LoVo (cell line): ENCODE results near the gene EZR.
"Not testable (repeated sequence)": the region's sequence is repeated elsewhere in the genome, so short reads cannot be mapped to it uniquely, and the experiment has no call there.

ENCODE experiments used
- DNase-seq: peaks from one replicate; pipeline ENCODE4 v3.0.0-alpha.2; 2016; ENCODE audit warnings: low spot score

Gene EZR

GRCh38 chr6:158841358-158841757 is 22.2 kb upstream of the EZR start:
- DNase-seq, result no peak

GRCh38 chr6:158840465-158840864 is 21.3 kb upstream of the EZR start:
- no peak for DNase-seq

GRCh38 chr6:158839796-158840195 is 20.6 kb upstream of the EZR start:
- no peak for DNase-seq

GRCh38 chr6:158838790-158839189 is 19.6 kb upstream of the EZR start:
- DNase-seq, result not testable (repeated sequence)

GRCh38 chr6:158837684-158838625 is 18.8 kb upstream of the EZR start:
- DNase-seq, result no peak

GRCh38 chr6:158836625-158837311 is 17.6 kb upstream of the EZR start:
- no peak for DNase-seq

GRCh38 chr6:158835616-158836221 is 16.6 kb upstream of the EZR start:
- DNase-seq, result no peak

GRCh38 chr6:158834675-158835385 is 15.7 kb upstream of the EZR start:
- DNase-seq, result no peak

GRCh38 chr6:158832807-158833206 is 13.6 kb upstream of the EZR start:
- DNase-seq, result not testable (repeated sequence)

- DNase-seq, result no peak
Measured at GRCh38 chr6:158832026-158832425, 12.9 kb upstream of the EZR start.

- no peak for DNase-seq
Measured at GRCh38 chr6:158831571-158831970, 12.4 kb upstream of the EZR start.

GRCh38 chr6:158830736-158831135 is 11.6 kb upstream of the EZR start:
- no peak for DNase-seq

- no peak for DNase-seq
Measured at GRCh38 chr6:158828807-158829206, 9.6 kb upstream of the EZR start.

- no peak for DNase-seq
Measured at GRCh38 chr6:158826819-158827501, 7.8 kb upstream of the EZR start.

- DNase-seq, result no peak
Measured at GRCh38 chr6:158825951-158826306, 6.8 kb upstream of the EZR start.

GRCh38 chr6:158825038-158825950 is 6.1 kb upstream of the EZR start:
- DNase-seq, result no peak

- DNase-seq, result not testable (repeated sequence)
Measured at GRCh38 chr6:158823616-158824015, 4.4 kb upstream of the EZR start.

GRCh38 chr6:158819977-158820622 is 932 bp upstream of the EZR start:
- no peak for DNase-seq

GRCh38 chr6:158818581-158819212 is 471 bp downstream of the EZR start:
- DNase-seq, result peak; percentile 70
